Natural killer cell (primary cell): Measurements from ENCODE around the gene PRKD2. TPM values are rescaled to one million over a fixed set of nuclear protein-coding genes. Genes with fewer than 3 reads are reported as not detected.

Experiments
- ATAC-seq, 3 donors: fragments of 150-1000 bp in 2 of 3; fragments of 200-7000 bp in 1 of 3; cut with Tn5 transposase; 1 replicate in 1 of 3; 2 replicates in 2 of 3; pipeline ENCODE4 v1.10.0; 2021; ENCODE audit warnings: mild to moderate bottlenecking in 2 of 3, moderate library complexity in 2 of 3
- DNase-seq, 2 donors: peaks; one replicate each; pipeline versions ENCODE4 v3.0.0 to v3.0.0-alpha.2; 2013 to 2021; ENCODE audit warnings: mixed read lengths in 1 of 2
- H3K27ac ChIP-seq: one replicate; pipeline ENCODE4 v1.5.1; 2013; ENCODE audit warnings: mild to moderate bottlenecking, low read length
- H3K27me3 ChIP-seq: one replicate; pipeline ENCODE4 v1.6.1; 2013; ENCODE audit warnings: low read length; ENCODE audit not compliant: control insufficient read depth, insufficient read depth
- H3K36me3 ChIP-seq: one replicate; pipeline ENCODE4 v1.6.1; 2013; ENCODE audit warnings: low read length; ENCODE audit not compliant: control insufficient read depth, insufficient read depth
- H3K4me1 ChIP-seq: one replicate; pipeline ENCODE4 v1.6.1; 2013; ENCODE audit warnings: low read length; ENCODE audit not compliant: control insufficient read depth, insufficient read depth
- H3K4me3 ChIP-seq: one replicate; pipeline ENCODE4 v1.5.1; 2013; ENCODE audit warnings: low read length
- H3K9me3 ChIP-seq: one replicate; pipeline ENCODE4 v1.6.1; 2013; ENCODE audit warnings: low read length; ENCODE audit not compliant: control insufficient read depth, insufficient read depth
- H3K27ac Mint-ChIP-seq, 2 donors: one replicate each; pipeline ENCODE4 v1.8.0; 2022; ENCODE audit warnings: mild to moderate bottlenecking in 2 of 2, mixed read lengths in 2 of 2, moderate library complexity in 1 of 2
- H3K27me3 Mint-ChIP-seq, 2 donors: one replicate each; pipeline ENCODE4 v1.8.0; 2022; ENCODE audit warnings: low read depth in 2 of 2, mixed read lengths in 2 of 2
- H3K36me3 Mint-ChIP-seq: one replicate; pipeline ENCODE4 v1.8.0; 2022; ENCODE audit warnings: mixed read lengths
- H3K4me1 Mint-ChIP-seq, 2 donors: one replicate each; pipeline ENCODE4 v1.8.0; 2022; ENCODE audit warnings: mixed read lengths in 2 of 2
- H3K4me3 Mint-ChIP-seq: one replicate; pipeline ENCODE4 v1.8.0; 2022; ENCODE audit warnings: mild to moderate bottlenecking, moderate library complexity, mixed read lengths
- H3K9me3 Mint-ChIP-seq, 2 donors: one replicate each; pipeline ENCODE4 v1.8.0; 2022; ENCODE audit warnings: mixed read lengths in 2 of 2
- WGBS: methylation state at CpG from one replicate; pipeline ENCODE4 v1.1.7; 2013; ENCODE audit warnings: missing lambda C conversion rate; ENCODE audit not compliant: insufficient coverage; 5-methylcytosine and 5-hydroxymethylcytosine counted together
- intact Hi-C: fragments of 100-400 bp; cut with micrococcal nuclease; formaldehyde crosslinking; loops from one replicate; pipeline ENCODE4 v1.14.2; 2022
- total RNA-seq, 4 donors: library from RNA; stranded (reverse); fragments of 120-200 nt in 1 of 4; gene quantifications; one replicate each; pipeline versions ENCODE4 v1.2.3 to v1.2.4, GENCODE V29; 2013 to 2022
- TF ChIP-seq, protein P1 (sequence below): fragments of 200-600 bp; IDR thresholded peaks from one replicate; pipeline ENCODE4 v1.8.0; 2022; ENCODE audit warnings: antibody characterized with exemption

Gene PRKD2
- total RNA-seq, 3 donors from 2014 or later (not counting 1 experiment from before 2014, with no cell fraction given): 179 to 216 (median 203) TPM

GRCh38 chr19:46736531-46737297 is 19.8 kb upstream of the PRKD2 start:
- Histone ChIP-seq H3K4me1 (peaks cover 17% of the 10 kb centered on the region), H3K27me3 (no peaks in the 10 kb centered on the region), H3K36me3 (peaks cover 42% of the 10 kb centered on the region), H3K9me3 (no peaks in the 10 kb centered on the region), H3K4me3 (no peak overlapping the region), H3K27ac (no peak overlapping the region)
- Mint-ChIP-seq H3K27me3 (no peaks in the 10 kb centered on the region), H3K27ac (no peak overlapping the region), H3K9me3 (no peaks in the 10 kb centered on the region), H3K4me3 (no peak overlapping the region), H3K4me1 (peaks cover 22 to 32% of the 10 kb centered on the region in 2 donors), H3K36me3 (no peaks in the 10 kb centered on the region)
- intact Hi-C loops: no loop called here
- TF ChIP-seq, protein P1, sequence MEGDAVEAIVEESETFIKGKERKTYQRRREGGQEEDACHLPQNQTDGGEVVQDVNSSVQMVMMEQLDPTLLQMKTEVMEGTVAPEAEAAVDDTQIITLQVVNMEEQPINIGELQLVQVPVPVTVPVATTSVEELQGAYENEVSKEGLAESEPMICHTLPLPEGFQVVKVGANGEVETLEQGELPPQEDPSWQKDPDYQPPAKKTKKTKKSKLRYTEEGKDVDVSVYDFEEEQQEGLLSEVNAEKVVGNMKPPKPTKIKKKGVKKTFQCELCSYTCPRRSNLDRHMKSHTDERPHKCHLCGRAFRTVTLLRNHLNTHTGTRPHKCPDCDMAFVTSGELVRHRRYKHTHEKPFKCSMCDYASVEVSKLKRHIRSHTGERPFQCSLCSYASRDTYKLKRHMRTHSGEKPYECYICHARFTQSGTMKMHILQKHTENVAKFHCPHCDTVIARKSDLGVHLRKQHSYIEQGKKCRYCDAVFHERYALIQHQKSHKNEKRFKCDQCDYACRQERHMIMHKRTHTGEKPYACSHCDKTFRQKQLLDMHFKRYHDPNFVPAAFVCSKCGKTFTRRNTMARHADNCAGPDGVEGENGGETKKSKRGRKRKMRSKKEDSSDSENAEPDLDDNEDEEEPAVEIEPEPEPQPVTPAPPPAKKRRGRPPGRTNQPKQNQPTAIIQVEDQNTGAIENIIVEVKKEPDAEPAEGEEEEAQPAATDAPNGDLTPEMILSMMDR: no peak
- WGBS: 91% methylated on average over 22 of the region's 22 CpGs
- DNase-seq (no peak), ATAC-seq (no peak)

DNA sequence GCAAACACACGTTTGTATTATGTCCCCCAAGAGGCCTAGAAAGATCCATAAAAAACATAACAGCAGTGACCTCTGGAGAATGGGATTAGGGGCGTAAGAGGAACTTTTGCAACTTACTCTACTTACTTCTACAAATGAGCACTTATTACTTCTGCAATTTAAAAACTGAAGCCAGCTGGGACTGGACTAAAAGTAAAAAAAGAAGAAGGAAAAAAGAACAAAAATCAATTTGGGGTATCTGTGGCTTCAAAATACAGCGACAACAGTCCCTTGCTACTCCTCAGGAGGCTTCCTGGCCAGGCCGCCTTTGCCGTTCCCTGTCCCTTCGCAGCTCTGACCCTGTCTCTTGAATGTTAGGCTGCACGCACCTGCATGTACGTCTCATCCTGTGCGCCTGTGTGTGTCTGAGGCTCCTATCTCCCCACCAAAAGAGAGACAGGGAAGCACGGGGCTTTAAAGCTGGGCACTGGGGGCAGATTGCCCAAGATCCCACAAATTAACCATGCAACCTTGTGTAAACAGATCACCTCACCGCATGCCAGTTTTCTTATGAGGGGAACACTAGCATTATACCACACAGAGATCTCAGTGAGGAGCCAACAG is 16.9 kb upstream of the PRKD2 start:
- H3K9me3 Mint-ChIP-seq: no peaks in the 10 kb centered on the region
- DNase-seq: no peak
- Histone ChIP-seq H3K4me1 (peaks cover 26% of the 10 kb centered on the region), H3K4me3 (no peak overlapping the region), H3K27ac (no peak overlapping the region), H3K27me3 (no peaks in the 10 kb centered on the region), H3K9me3 (no peaks in the 10 kb centered on the region), H3K36me3 (peaks cover 63% of the 10 kb centered on the region)
- H3K27me3 Mint-ChIP-seq: no peaks in the 10 kb centered on the region
- ATAC-seq: no peak
- TF ChIP-seq, protein P1: no peak
- 91% methylated on average over 10 of the region's 11 CpGs for WGBS
- H3K27ac Mint-ChIP-seq: no peak overlapping the region
- no peak overlapping the region for H3K4me3 Mint-ChIP-seq
- intact Hi-C loops: no loop called here
- H3K4me1 Mint-ChIP-seq: peaks cover 8 to 27% of the 10 kb centered on the region in 2 donors
- H3K36me3 Mint-ChIP-seq: no peaks in the 10 kb centered on the region

- H3K27me3 Mint-ChIP-seq: no peaks in the 10 kb centered on the region
- peaks cover 32% of the 10 kb centered on the region for H3K4me1 ChIP-seq
- peaks cover 12 to 32% of the 10 kb centered on the region in 2 donors for H3K4me1 Mint-ChIP-seq
- no peaks in the 10 kb centered on the region for H3K9me3 Mint-ChIP-seq
- no peak overlapping the region for H3K27ac Mint-ChIP-seq
- TF ChIP-seq, protein P1: no peak
- no peak overlapping the region for H3K4me3 ChIP-seq
- peaks cover 60% of the 10 kb centered on the region for H3K36me3 ChIP-seq
- H3K4me3 Mint-ChIP-seq: no peak overlapping the region
- 93% methylated on average over 23 of the region's 23 CpGs for WGBS
- no peaks in the 10 kb centered on the region for H3K9me3 ChIP-seq
- ATAC-seq: no peak
- no peaks in the 10 kb centered on the region for H3K27me3 ChIP-seq
- H3K27ac ChIP-seq: no peak overlapping the region
- no peaks in the 10 kb centered on the region for H3K36me3 Mint-ChIP-seq
- intact Hi-C loops: no loop called here
- DNase-seq: no peak
These were observed 16.2 kb upstream of the PRKD2 start for GRCh38 chr19:46732966-46733689.
